ENCODE results near the gene CDIP1. TPM values are rescaled to one million over a fixed set of nuclear protein-coding genes. Genes with fewer than 3 reads are reported as not detected.

Gene CDIP1
- total and polyA plus RNA-seq, 2 of the 8 experiments (the other 6 are each of a cell fraction or from before 2014, with no cell fraction given): 56.6 to 76.3 TPM

DNA sequence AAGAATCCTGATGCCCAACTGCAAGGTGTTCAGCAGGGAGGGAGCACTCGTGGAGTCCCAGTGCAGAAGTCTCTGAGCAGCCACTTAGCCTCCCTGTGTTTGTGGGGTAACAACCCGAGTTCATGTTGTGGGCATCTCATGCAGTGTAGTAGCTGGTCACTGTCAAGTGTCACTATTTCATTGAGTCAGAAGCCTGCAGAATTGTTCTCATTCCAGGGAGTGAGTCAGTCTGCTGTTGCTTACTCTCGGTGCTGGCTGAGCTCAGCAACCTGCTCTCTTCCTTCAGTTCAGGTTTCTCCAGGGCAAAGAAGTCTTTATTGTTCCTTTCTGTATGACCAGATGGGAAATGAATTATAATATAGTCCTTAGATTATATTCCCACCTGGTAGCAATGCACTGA, 38.3 kb downstream of the CDIP1 start (continued):
- TF ChIP-seq SIX5 (IDR thresholded peaks at IDR 0.05; ENCODE audit: low read depth, low read length) (no peak), POU5F1 (IDR thresholded peaks at IDR 0.05; ENCODE audit: low read depth, low read length) (no peak), MAFK (IDR thresholded peaks at IDR 0.05; ENCODE audit: low read depth, low read length) (no peak)
- TF ChIP-seq, protein P1, sequence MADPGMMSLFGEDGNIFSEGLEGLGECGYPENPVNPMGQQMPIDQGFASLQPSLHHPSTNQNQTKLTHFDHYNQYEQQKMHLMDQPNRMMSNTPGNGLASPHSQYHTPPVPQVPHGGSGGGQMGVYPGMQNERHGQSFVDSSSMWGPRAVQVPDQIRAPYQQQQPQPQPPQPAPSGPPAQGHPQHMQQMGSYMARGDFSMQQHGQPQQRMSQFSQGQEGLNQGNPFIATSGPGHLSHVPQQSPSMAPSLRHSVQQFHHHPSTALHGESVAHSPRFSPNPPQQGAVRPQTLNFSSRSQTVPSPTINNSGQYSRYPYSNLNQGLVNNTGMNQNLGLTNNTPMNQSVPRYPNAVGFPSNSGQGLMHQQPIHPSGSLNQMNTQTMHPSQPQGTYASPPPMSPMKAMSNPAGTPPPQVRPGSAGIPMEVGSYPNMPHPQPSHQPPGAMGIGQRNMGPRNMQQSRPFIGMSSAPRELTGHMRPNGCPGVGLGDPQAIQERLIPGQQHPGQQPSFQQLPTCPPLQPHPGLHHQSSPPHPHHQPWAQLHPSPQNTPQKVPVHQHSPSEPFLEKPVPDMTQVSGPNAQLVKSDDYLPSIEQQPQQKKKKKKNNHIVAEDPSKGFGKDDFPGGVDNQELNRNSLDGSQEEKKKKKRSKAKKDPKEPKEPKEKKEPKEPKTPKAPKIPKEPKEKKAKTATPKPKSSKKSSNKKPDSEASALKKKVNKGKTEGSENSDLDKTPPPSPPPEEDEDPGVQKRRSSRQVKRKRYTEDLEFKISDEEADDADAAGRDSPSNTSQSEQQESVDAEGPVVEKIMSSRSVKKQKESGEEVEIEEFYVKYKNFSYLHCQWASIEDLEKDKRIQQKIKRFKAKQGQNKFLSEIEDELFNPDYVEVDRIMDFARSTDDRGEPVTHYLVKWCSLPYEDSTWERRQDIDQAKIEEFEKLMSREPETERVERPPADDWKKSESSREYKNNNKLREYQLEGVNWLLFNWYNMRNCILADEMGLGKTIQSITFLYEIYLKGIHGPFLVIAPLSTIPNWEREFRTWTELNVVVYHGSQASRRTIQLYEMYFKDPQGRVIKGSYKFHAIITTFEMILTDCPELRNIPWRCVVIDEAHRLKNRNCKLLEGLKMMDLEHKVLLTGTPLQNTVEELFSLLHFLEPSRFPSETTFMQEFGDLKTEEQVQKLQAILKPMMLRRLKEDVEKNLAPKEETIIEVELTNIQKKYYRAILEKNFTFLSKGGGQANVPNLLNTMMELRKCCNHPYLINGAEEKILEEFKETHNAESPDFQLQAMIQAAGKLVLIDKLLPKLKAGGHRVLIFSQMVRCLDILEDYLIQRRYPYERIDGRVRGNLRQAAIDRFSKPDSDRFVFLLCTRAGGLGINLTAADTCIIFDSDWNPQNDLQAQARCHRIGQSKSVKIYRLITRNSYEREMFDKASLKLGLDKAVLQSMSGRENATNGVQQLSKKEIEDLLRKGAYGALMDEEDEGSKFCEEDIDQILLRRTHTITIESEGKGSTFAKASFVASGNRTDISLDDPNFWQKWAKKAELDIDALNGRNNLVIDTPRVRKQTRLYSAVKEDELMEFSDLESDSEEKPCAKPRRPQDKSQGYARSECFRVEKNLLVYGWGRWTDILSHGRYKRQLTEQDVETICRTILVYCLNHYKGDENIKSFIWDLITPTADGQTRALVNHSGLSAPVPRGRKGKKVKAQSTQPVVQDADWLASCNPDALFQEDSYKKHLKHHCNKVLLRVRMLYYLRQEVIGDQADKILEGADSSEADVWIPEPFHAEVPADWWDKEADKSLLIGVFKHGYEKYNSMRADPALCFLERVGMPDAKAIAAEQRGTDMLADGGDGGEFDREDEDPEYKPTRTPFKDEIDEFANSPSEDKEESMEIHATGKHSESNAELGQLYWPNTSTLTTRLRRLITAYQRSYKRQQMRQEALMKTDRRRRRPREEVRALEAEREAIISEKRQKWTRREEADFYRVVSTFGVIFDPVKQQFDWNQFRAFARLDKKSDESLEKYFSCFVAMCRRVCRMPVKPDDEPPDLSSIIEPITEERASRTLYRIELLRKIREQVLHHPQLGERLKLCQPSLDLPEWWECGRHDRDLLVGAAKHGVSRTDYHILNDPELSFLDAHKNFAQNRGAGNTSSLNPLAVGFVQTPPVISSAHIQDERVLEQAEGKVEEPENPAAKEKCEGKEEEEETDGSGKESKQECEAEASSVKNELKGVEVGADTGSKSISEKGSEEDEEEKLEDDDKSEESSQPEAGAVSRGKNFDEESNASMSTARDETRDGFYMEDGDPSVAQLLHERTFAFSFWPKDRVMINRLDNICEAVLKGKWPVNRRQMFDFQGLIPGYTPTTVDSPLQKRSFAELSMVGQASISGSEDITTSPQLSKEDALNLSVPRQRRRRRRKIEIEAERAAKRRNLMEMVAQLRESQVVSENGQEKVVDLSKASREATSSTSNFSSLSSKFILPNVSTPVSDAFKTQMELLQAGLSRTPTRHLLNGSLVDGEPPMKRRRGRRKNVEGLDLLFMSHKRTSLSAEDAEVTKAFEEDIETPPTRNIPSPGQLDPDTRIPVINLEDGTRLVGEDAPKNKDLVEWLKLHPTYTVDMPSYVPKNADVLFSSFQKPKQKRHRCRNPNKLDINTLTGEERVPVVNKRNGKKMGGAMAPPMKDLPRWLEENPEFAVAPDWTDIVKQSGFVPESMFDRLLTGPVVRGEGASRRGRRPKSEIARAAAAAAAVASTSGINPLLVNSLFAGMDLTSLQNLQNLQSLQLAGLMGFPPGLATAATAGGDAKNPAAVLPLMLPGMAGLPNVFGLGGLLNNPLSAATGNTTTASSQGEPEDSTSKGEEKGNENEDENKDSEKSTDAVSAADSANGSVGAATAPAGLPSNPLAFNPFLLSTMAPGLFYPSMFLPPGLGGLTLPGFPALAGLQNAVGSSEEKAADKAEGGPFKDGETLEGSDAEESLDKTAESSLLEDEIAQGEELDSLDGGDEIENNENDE (IDR thresholded peaks at IDR 0.05; ENCODE audit: insufficient replicate concordance, low read length): no peak

Measured in H1 (cell line).